Gastroesophageal sphincter (tissue), 4 donors: ENCODE results near the gene CACNB4. TPM values are rescaled to one million over a fixed set of nuclear protein-coding genes. Genes with fewer than 3 reads are reported as not detected.

Source experiments
- ATAC-seq: fragments of 150-250 bp; one replicate; pipeline ENCODE4 v1.9.1; 2016; ENCODE audit warnings: mild to moderate bottlenecking, moderate library complexity
- H3K27ac ChIP-seq, 4 donors: fragments of 200-600 bp; sonication (generic) in 3 of 4; 1 replicate in 3 of 4; 2 replicates in 1 of 4; pipeline ENCODE4 v1.5.1; 2016 to 2019
- H3K27me3 ChIP-seq: fragments of 200-600 bp; sonication (generic); one replicate; pipeline ENCODE4 v1.5.1; 2019
- H3K36me3 ChIP-seq, 2 donors: fragments of 200-600 bp; sonication (generic); one replicate each; pipeline ENCODE4 v1.5.1; 2019; ENCODE audit warnings: control low read depth in 1 of 2
- H3K4me1 ChIP-seq, 3 donors: fragments of 200-600 bp; sonication (generic); 1 replicate in 2 of 3; 2 replicates in 1 of 3; pipeline ENCODE4 v1.5.1; 2016 to 2019; ENCODE audit warnings: control low read depth in 2 of 3
- H3K4me3 ChIP-seq, 2 donors: fragments of 200-600 bp; sonication (generic); one replicate each; pipeline ENCODE4 v1.5.1; 2019; ENCODE audit warnings: mild to moderate bottlenecking in 1 of 2, moderate library complexity in 1 of 2
- H3K9me3 ChIP-seq, 3 donors: fragments of 200-600 bp; sonication (generic); one replicate each; pipeline ENCODE4 v1.5.1; 2017 to 2019; ENCODE audit warnings: control low read depth in 2 of 3
- CTCF ChIP-seq, 4 experiments: fragments of 200-600 bp in 2 of 4; fragments of 450-650 bp in 2 of 4; sonication (generic) in 1 of 4; IDR thresholded peaks; one replicate each; pipeline ENCODE4 v1.5.1; 2017 to 2019; ENCODE audit warnings: antibody characterized with exemption in 4 of 4, mild to moderate bottlenecking in 2 of 4, moderate library complexity in 2 of 4
- EP300 ChIP-seq: sonication (generic); formaldehyde crosslinking; IDR thresholded peaks from one replicate; pipeline ENCODE4 v1.6.1; 2017; ENCODE audit warnings: antibody characterized with exemption, mild to moderate bottlenecking
- POLR2A ChIP-seq, 2 donors: fragments of 450-650 bp; IDR thresholded peaks; one replicate each; pipeline ENCODE4 v1.6.1; 2017; ENCODE audit warnings: antibody characterized with exemption in 2 of 2, mild to moderate bottlenecking in 2 of 2, moderate library complexity in 1 of 2
- POLR2AphosphoS5 ChIP-seq: sonication (generic); formaldehyde crosslinking; IDR thresholded peaks from one replicate; pipeline ENCODE4 v1.6.1; 2017; ENCODE audit warnings: antibody characterized with exemption
- WGBS, 2 donors: methylation state at CpG; one replicate each; pipeline ENCODE4 v1.1.5; 2018; ENCODE audit warnings: low coverage in 1 of 2; 5-methylcytosine and 5-hydroxymethylcytosine counted together
- total RNA-seq, 4 donors: library from RNA; depleted of rRNA; stranded (reverse); fragments of >200 nt; gene quantifications; one replicate each; pipeline ENCODE4 v1.1.0, GENCODE V29; 2016

Gene CACNB4
- total RNA-seq, 4 donors from 2014 or later: 1.4 to 5.4 (median 1.9) TPM

- H3K9me3 ChIP-seq: no peaks in the 10 kb centered on the region
- no peaks in the 10 kb centered on the region for H3K4me1 ChIP-seq
- no peak overlapping the region for H3K27ac ChIP-seq
- 82 to 86% methylated on average over 3 of the region's 3 CpGs for WGBS, 2 donors
- H3K4me3 ChIP-seq: no peak overlapping the region
- ATAC-seq: no peak
- TF ChIP-seq EP300: no peak
- no peak for TF ChIP-seq CTCF (IDR thresholded peaks at IDR 0.05)
- no peak for TF ChIP-seq POLR2A (IDR thresholded peaks at IDR 0.05)
- TF ChIP-seq POLR2AphosphoS5: no peak
- H3K36me3 ChIP-seq: no peaks in the 10 kb centered on the region
- H3K27me3 ChIP-seq: no peaks in the 10 kb centered on the region
These were observed 109.5 kb downstream of the CACNB4 start for GRCh38 chr2:151989378-151989777.

DNA sequence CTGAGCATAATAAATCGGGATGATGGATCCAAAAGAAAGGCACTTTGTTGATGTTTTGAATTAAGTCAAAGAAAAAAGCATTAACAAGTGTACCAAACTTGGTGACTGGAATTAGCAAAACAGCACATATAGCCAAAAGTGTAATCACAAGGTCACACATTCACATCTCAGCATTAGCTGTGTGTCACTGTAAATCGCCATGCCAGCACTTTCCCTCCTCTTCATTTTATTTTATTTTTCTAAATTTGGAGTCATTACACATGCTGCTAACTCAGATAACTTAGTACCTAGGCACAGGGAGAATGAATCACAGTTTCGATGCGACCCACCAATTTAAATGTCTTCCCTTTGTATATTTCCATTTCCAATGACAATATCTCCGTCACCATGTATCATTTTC is 111.4 kb downstream of the CACNB4 start:
- WGBS, 2 donors: 90 to 100% methylated on average over 4 to 5 of the region's 5 CpGs
- Histone ChIP-seq H3K4me3 (no peak overlapping the region), H3K36me3 (no peaks in the 10 kb centered on the region), H3K27ac (no peak overlapping the region), H3K9me3 (no peaks in the 10 kb centered on the region), H3K4me1 (no peaks in the 10 kb centered on the region), H3K27me3 (no peaks in the 10 kb centered on the region)
- ATAC-seq: no peak
- TF ChIP-seq POLR2AphosphoS5 (no peak), CTCF (IDR thresholded peaks at IDR 0.05) (no peak), POLR2A (IDR thresholded peaks at IDR 0.05) (no peak), EP300 (no peak)

- TF ChIP-seq EP300 (no peak), POLR2A (IDR thresholded peaks at IDR 0.05) (no peak), POLR2AphosphoS5 (no peak), CTCF (IDR thresholded peaks at IDR 0.05) (no peak)
- H3K36me3 ChIP-seq: no peaks in the 10 kb centered on the region
- no peak overlapping the region for H3K4me3 ChIP-seq
- no peak for ATAC-seq
- WGBS, 2 donors: 72 to 100% methylated on average over 1 to 2 of the region's 2 CpGs
- H3K27ac ChIP-seq: no peak overlapping the region
- H3K4me1 ChIP-seq: no peaks in the 10 kb centered on the region
- H3K27me3 ChIP-seq: no peaks in the 10 kb centered on the region
- H3K9me3 ChIP-seq: no peaks in the 10 kb centered on the region
These were observed 114.3 kb downstream of the CACNB4 start for GRCh38 chr2:151984424-151985083.

DNA sequence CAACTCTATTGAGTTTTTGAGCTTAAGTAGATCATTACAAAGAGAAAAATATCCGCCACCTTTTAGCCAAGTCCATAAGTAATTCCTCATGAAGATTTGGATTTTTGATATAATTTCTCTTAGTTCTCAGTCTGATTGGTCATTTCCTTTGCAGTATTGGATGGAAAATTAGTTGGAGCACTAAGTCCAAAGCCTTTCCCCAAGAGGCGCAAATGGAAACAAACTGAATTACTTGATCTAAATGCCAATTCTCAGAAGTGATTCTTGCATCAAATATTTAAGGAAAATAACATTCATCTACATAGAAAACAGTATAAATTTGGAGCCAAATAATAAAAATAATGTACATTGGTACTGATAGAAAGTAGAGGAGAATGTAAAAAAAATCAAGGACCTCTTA is 115.6 kb downstream of the CACNB4 start:
- WGBS, 2 donors: 42 to 66% methylated on average over 2 of the region's 2 CpGs
- no peaks in the 10 kb centered on the region for H3K9me3 ChIP-seq

GRCh38 chr2:151981886-151982285 is 117.0 kb downstream of the CACNB4 start:
- no peaks in the 10 kb centered on the region for H3K9me3 ChIP-seq
- TF ChIP-seq EP300: no peak
- TF ChIP-seq POLR2A (IDR thresholded peaks at IDR 0.05): no peak
- no peak for TF ChIP-seq CTCF (IDR thresholded peaks at IDR 0.05)
- no peak for TF ChIP-seq POLR2AphosphoS5
- H3K27ac ChIP-seq: no peak overlapping the region
- H3K36me3 ChIP-seq: no peaks in the 10 kb centered on the region
- ATAC-seq: no peak
- H3K4me1 ChIP-seq: no peaks in the 10 kb centered on the region
- no peak overlapping the region for H3K4me3 ChIP-seq
- WGBS, 2 donors: 100% methylated on average over 1 of the region's 1 CpG
- no peaks in the 10 kb centered on the region for H3K27me3 ChIP-seq

More for the DNA sequence above, 115.6 kb downstream of the CACNB4 start:
- Histone ChIP-seq H3K4me1 (no peaks in the 10 kb centered on the region), H3K36me3 (no peaks in the 10 kb centered on the region), H3K4me3 (no peak overlapping the region), H3K27me3 (no peaks in the 10 kb centered on the region), H3K27ac (no peak overlapping the region)
- ATAC-seq: no peak
- TF ChIP-seq POLR2AphosphoS5: no peak
